GM12801 (cell line): ENCODE results near the gene C4orf50.

Experiments
- TF ChIP-seq, protein P1 (sequence below): IDR thresholded peaks from one replicate; pipeline ENCODE4 v1.5.1; 2011; ENCODE audit warnings: control low read depth; ENCODE audit not compliant: insufficient read length; ENCODE audit errors: extremely low read depth

Gene C4orf50

DNA sequence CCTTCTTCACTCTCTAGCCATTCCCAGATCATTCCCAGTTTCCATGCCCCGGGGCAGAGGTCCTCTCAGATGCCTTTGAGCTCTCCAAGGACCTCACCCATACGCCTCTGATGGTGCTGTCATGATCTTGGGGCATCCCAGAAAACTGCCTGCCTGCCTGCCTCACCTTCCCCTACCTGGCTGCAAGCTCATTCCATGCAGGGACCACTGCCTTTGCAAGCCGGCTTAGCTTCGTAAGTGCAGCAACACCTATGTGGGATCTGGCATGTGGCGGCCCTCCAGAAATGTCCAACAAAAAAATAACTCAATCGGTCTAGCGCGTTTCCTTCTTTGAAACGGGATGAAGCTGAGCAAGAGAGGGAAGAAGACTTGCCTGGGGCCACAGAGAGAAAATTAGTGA lies 53.0 kb downstream of the C4orf50 start:
- TF ChIP-seq, protein P1, sequence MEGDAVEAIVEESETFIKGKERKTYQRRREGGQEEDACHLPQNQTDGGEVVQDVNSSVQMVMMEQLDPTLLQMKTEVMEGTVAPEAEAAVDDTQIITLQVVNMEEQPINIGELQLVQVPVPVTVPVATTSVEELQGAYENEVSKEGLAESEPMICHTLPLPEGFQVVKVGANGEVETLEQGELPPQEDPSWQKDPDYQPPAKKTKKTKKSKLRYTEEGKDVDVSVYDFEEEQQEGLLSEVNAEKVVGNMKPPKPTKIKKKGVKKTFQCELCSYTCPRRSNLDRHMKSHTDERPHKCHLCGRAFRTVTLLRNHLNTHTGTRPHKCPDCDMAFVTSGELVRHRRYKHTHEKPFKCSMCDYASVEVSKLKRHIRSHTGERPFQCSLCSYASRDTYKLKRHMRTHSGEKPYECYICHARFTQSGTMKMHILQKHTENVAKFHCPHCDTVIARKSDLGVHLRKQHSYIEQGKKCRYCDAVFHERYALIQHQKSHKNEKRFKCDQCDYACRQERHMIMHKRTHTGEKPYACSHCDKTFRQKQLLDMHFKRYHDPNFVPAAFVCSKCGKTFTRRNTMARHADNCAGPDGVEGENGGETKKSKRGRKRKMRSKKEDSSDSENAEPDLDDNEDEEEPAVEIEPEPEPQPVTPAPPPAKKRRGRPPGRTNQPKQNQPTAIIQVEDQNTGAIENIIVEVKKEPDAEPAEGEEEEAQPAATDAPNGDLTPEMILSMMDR: no peak

DNA sequence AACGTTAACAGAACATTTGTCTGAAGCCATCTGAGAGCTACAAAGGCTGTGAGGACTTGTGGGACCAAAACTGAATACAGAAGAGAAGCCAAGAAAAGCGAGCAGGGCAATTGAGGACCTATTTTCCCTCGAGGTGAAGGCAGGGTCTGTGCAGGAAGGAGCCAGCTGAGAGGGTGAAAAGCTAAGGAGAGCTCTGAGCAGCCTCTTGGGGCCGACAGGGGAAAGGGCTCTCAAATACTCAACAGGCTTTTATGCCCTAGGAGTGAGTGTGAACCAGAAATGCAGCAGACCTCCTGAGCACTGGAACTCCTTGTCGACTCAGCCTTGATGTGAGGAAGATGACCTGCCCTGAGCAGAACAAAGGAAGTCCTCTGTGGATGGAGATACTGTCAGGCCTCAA lies 54.2 kb downstream of the C4orf50 start:
- TF ChIP-seq, protein P1: no peak

DNA sequence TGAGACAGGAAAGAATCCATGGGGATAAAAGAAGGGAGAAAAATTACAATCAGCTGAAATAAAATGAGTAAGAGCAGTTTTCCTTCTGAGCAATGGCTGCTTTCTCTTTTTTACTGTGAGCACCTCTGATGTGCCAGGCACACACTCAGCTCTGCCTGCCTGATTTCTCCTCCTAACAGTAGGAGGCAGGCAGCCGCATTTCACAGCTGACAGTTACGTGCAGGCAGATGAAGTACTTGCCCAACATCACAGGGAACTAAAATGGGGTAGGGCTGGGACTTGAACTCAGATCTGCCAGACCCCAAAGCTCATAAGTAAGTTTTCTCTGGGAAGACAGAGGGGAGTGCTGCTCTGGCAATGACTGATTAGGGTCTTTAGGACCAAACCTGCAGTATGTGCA lies 54.6 kb downstream of the C4orf50 start:
- TF ChIP-seq, protein P1: no peak

DNA sequence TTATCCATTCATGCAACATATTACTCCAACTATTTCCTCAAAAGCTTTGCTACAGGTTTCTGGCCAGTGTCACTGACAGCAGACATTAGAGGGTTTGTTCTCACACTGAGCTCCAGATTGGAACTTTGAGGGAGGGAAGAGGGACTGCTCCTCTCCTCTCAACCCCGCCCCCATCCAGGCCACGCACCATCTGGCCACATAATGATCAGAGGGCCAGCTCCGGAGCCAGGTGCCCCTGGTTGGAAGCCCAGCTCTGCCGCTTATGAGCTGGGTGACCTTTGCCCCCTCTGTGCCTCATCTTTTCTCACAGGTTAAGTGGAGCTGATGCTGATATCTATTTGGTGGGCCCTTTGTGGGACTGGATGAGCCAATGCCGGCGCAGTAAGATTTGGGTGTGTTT lies 55.8 kb downstream of the C4orf50 start:
- TF ChIP-seq, protein P1: no peak

DNA sequence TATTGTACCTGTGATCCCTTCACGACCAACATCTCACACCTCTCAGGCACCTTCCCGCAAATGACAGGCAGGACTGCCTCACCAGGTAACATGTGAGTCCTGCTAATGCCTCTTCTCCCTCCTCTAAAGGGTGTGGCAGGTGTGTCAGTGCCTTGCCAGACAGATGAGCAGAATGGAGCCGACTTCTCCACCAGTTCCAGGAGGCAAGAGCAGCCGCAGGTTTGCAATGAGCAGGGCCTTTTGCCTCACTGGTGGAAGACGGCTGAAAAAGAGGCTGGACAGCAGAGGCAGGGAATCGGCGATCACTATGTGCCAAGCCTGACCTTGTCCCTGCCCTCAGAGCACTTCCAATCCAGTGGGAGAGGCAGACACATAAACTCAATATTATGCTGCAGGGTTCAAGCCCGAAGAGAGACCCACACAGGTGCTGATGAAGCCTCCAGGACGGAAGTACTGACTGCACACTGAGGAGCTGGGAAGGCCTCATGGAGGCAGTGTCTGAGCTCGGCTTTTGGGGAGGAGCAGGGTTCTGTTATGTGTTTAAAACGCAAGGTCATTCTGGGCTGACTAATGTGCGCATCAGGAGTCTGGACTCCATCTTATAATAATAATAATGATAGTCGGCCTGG lies 57.9 kb downstream of the C4orf50 start:
- TF ChIP-seq, protein P1: no peak

DNA sequence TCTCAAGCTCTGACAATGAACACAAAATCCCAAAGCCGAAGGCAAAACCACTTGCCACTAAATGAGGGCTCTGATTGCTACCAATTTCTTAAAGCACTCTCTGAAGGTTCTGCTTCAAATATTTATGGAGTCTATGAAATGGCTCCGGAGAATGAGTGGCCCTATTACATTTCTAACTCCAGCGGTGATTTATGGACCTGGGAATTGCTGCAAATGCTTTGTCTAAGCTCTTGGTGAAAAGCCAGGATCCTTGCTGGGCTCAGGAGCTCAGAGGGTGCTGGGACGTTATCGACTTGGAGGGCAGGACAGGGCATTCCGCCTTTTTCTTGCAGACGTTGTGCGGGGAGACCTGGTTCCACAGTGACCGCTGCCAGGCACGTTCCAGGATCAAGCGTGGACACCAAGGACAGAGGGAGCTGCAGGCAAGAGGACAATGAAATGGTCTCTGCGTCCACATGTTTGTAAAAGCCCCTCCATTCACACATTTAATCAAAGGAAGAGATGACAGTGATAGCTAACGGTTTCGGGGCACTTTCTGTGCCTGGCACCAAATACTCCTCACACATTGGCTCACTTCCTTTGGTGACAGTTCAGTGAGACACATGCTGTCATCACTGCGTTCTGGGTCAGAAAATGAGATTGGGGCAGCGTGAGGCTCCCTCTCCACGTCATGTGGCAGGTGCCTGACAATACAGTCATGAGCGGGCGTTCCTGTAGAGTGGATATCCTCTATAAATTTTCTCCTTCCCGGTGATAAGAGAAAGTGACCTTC lies 58.8 kb downstream of the C4orf50 start:
- TF ChIP-seq, protein P1: no peak

DNA sequence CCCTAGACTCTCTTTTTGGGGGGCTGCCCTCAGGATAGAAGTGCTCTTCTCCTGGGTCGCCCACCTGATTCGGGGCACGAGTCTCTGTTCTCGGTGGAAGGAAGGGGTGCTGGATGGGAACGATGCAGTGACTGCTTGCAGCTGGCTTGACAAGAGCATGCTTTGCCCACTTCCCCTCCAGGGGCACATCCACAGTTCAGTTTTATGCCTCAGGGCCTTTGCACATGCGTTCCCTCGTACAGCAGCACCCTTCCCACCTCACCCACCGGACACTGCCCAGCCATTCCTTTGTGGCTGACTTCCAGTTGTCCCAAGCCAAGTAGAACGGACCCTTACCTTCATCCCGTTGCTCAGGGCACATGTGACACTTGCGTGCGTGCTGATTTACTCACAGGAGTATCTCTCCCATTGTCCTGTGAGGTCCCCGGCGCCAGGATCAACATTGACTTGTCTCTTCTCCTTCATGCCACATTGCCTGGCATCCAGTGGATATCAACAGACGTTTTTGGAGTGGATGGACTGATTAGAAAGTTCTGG lies 60.0 kb downstream of the C4orf50 start:
- TF ChIP-seq, protein P1: no peak
